ENCODE data around the gene IDH2.
A peak's percentile ranks its signal among the peaks of the same experiment; 100 is the strongest.

IDH2 gene

GRCh38 chr15:90097475-90097874, 4.8 kb downstream of the IDH2 start:
- Histone ChIP-seq H3K36me3 (ENCODE audit: control insufficient read depth in 1 of 2, insufficient read depth in 2 of 2, low read length in 2 of 2) (no peaks in the 10 kb centered on the region), H3K27ac (ENCODE audit: low read length) (peak overlapping the region; percentile 94), H3K27me3 (ENCODE audit: low read depth, low read length) (no peaks in the 10 kb centered on the region), H3K9me3 (ENCODE audit: control insufficient read depth in 1 of 2, low read length in 2 of 2) (no peaks in the 10 kb centered on the region), H3K4me3 (ENCODE audit: low read depth in 1 of 2, low read length in 2 of 2) (peak overlapping the region in 1 of 2 donors; percentile 12), H3K4me1 (ENCODE audit: control insufficient read depth in 1 of 2, insufficient read depth in 2 of 2, low read length in 2 of 2) (peaks cover 22 to 48% of the 10 kb centered on the region in 2 donors)

DNA sequence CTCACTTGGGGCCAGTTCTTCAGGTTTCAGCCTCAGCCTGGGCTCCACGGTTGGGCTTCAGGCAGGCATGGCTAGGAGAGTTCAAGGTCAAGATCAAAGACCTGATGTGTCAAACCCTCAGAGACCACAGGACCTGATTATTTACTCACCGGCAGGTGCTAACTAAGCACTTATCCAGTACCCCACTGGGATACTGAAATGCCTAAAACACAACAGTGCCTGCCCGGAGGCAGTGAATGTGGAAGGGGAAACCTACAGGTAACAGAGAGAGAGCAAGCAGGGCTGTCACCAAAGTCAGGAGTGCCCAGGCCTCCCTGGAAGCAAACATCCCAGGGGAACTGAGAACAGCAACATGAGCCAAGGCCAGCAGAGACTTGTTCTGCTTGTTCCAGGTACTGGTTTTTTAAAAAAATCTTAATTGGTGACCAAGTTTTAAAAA, 6.7 kb downstream of the IDH2 start:
- Histone ChIP-seq H3K36me3 (ENCODE audit: control insufficient read depth in 1 of 2, insufficient read depth in 2 of 2, low read length in 2 of 2) (peaks cover 1 to 8% of the 10 kb centered on the region in 2 donors), H3K27me3 (ENCODE audit: low read depth, low read length) (no peaks in the 10 kb centered on the region), H3K9me3 (ENCODE audit: control insufficient read depth in 1 of 2, low read length in 2 of 2) (no peaks in the 10 kb centered on the region), H3K27ac (ENCODE audit: low read length) (no peak overlapping the region), H3K4me3 (ENCODE audit: low read depth in 1 of 2, low read length in 2 of 2) (no peak overlapping the region), H3K4me1 (ENCODE audit: control insufficient read depth in 1 of 2, insufficient read depth in 2 of 2, low read length in 2 of 2) (peaks cover 15 to 38% of the 10 kb centered on the region in 2 donors)

- Histone ChIP-seq H3K36me3 (ENCODE audit: control insufficient read depth in 1 of 2, insufficient read depth in 2 of 2, low read length in 2 of 2) (peaks cover 33 to 42% of the 10 kb centered on the region in 2 donors), H3K27me3 (ENCODE audit: low read depth, low read length) (no peaks in the 10 kb centered on the region), H3K4me3 (ENCODE audit: low read depth in 1 of 2, low read length in 2 of 2) (no peak overlapping the region), H3K4me1 (ENCODE audit: control insufficient read depth in 1 of 2, insufficient read depth in 2 of 2, low read length in 2 of 2) (peaks cover 9 to 14% of the 10 kb centered on the region in 2 donors), H3K27ac (ENCODE audit: low read length) (no peak overlapping the region), H3K9me3 (ENCODE audit: control insufficient read depth in 1 of 2, low read length in 2 of 2) (no peaks in the 10 kb centered on the region)
These were observed 10.9 kb downstream of the IDH2 start for GRCh38 chr15:90091156-90091931.

DNA sequence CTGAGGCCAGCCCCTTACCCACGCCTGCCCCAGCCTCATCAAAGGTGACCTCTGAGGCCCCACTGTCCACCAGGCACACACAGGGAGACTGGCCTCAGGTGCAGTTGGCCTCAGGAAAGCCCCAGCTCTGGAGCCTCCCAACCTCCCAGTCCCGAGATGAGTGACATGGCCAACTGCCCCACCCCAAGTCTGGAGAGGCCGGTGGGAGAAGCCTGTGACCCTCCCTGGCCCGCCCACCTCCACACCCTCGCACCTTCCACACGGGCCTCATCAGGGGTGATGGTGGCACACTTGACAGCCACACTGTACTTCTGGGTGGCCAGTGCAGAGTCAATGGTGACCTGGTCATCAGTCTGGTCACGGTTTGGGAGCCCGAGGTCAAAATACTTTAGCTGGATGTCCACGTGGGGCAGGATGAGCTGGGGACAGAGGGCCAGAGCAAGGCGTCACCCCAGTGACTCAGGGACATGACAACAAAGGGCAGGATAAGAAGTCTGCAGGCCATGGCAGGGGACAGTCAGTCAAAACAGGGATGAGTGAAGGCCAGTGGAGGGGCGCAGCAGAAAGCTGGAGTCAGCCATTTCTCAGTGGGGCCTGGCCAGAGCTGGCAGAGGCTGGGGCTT, 11.9 kb downstream of the IDH2 start:
- Histone ChIP-seq H3K9me3 (ENCODE audit: control insufficient read depth in 1 of 2, low read length in 2 of 2) (no peaks in the 10 kb centered on the region), H3K4me1 (ENCODE audit: control insufficient read depth in 1 of 2, insufficient read depth in 2 of 2, low read length in 2 of 2) (peaks cover 9 to 13% of the 10 kb centered on the region in 2 donors), H3K27ac (ENCODE audit: low read length) (no peak overlapping the region), H3K4me3 (ENCODE audit: low read depth in 1 of 2, low read length in 2 of 2) (no peak overlapping the region), H3K27me3 (ENCODE audit: low read depth, low read length) (no peaks in the 10 kb centered on the region), H3K36me3 (ENCODE audit: control insufficient read depth in 1 of 2, insufficient read depth in 2 of 2, low read length in 2 of 2) (peaks cover 33 to 42% of the 10 kb centered on the region in 2 donors)

GRCh38 chr15:90087454-90088154, 14.7 kb downstream of the IDH2 start:
- H3K27me3 ChIP-seq (ENCODE audit: low read depth, low read length), result no peaks in the 10 kb centered on the region
- H3K4me1 ChIP-seq (ENCODE audit: control insufficient read depth in 1 of 2, insufficient read depth in 2 of 2, low read length in 2 of 2), result peaks cover 0 to 19% of the 10 kb centered on the region in 2 donors
- no peaks in the 10 kb centered on the region for H3K9me3 ChIP-seq (ENCODE audit: control insufficient read depth in 1 of 2, low read length in 2 of 2)
- no peak overlapping the region for H3K27ac ChIP-seq (ENCODE audit: low read length)
- H3K4me3 ChIP-seq (ENCODE audit: low read depth in 1 of 2, low read length in 2 of 2), result no peak overlapping the region
- peaks cover 52 to 62% of the 10 kb centered on the region in 2 donors for H3K36me3 ChIP-seq (ENCODE audit: control insufficient read depth in 1 of 2, insufficient read depth in 2 of 2, low read length in 2 of 2)

DNA sequence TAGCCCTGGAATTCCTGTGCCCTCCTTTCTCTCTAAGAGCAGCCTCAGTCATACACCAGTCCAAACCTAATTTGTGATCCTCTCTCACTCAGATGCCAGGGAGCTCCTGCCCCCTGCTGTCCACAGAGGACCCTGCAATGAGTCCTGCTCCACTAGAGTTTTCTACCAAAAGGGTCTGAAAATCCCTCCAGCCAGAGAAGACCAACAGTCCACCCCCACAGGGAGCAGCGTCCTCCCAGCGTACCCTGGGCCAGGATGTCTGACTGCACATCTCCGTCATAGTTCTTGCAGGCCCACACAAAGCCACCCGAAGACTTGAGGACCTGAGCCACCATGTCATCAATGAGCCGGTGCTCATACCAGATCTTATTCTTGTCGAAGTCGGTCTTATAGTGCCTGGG, 15.4 kb downstream of the IDH2 start:
- Histone ChIP-seq H3K4me1 (ENCODE audit: control insufficient read depth in 1 of 2, insufficient read depth in 2 of 2, low read length in 2 of 2) (peaks cover 0 to 24% of the 10 kb centered on the region in 2 donors), H3K9me3 (ENCODE audit: control insufficient read depth in 1 of 2, low read length in 2 of 2) (no peaks in the 10 kb centered on the region), H3K27ac (ENCODE audit: low read length) (no peak overlapping the region), H3K36me3 (ENCODE audit: control insufficient read depth in 1 of 2, insufficient read depth in 2 of 2, low read length in 2 of 2) (peaks cover 52 to 62% of the 10 kb centered on the region in 2 donors), H3K4me3 (ENCODE audit: low read depth in 1 of 2, low read length in 2 of 2) (no peak overlapping the region), H3K27me3 (ENCODE audit: low read depth, low read length) (no peaks in the 10 kb centered on the region)

DNA sequence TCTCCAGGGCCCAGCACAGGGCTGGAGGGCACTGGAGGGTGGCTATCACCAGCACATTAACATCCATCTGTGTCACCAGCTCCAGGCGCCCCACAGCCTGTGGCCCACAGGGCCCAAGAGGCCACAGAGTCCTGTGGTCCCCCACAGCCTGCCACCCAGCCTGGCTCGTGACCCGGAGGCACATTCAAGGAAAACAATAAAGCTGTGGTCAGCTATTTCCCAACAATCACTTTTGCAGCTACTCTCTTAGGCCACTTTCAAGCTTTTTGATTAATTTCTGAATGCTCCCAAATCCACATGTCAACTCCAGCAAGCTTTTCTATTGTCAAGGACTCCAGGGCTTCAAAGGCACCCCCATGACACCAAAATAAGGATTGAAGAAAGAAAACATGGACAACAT, 16.7 kb downstream of the IDH2 start:
- H3K27me3 ChIP-seq (ENCODE audit: low read depth, low read length), result no peaks in the 10 kb centered on the region
- H3K36me3 ChIP-seq (ENCODE audit: control insufficient read depth in 1 of 2, insufficient read depth in 2 of 2, low read length in 2 of 2), result peaks cover 51 to 61% of the 10 kb centered on the region in 2 donors
- H3K4me3 ChIP-seq (ENCODE audit: low read depth in 1 of 2, low read length in 2 of 2), result no peak overlapping the region
- no peaks in the 10 kb centered on the region for H3K9me3 ChIP-seq (ENCODE audit: control insufficient read depth in 1 of 2, low read length in 2 of 2)
- H3K4me1 ChIP-seq (ENCODE audit: control insufficient read depth in 1 of 2, insufficient read depth in 2 of 2, low read length in 2 of 2), result peaks cover 0 to 24% of the 10 kb centered on the region in 2 donors
- no peak overlapping the region for H3K27ac ChIP-seq (ENCODE audit: low read length)

DNA sequence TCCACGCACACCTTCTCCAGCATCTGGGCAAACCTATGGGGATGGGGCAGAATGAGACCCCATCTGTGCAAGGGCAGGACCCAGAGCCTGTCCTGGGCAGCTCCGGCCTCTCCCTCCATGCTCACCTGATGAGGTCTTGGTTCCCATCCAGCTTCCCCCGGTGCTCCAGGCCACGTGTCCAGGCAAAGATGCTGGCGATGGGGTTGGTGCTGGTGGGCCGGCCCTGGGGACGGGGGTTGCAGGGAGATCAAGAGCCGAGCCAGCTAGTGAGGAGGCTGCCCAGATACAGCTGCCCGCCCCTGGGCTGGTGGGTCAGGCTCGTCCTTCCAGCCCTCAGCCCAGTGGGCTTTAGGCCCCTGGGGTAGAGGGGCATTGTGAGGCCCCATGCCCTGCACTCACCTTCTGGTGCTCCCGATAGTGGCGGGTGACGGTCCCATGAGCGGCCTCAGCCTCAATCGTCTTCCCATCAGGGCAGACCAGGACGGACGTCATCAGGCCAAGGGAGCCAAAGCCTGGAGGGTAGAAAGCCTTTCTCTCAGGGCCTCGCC, 17.3 kb downstream of the IDH2 start:
- peaks cover 0 to 24% of the 10 kb centered on the region in 2 donors for H3K4me1 ChIP-seq (ENCODE audit: control insufficient read depth in 1 of 2, insufficient read depth in 2 of 2, low read length in 2 of 2)
- H3K4me3 ChIP-seq (ENCODE audit: low read depth in 1 of 2, low read length in 2 of 2), result no peak overlapping the region
- H3K36me3 ChIP-seq (ENCODE audit: control insufficient read depth in 1 of 2, insufficient read depth in 2 of 2, low read length in 2 of 2), result peaks cover 45 to 63% of the 10 kb centered on the region in 2 donors
- no peaks in the 10 kb centered on the region for H3K27me3 ChIP-seq (ENCODE audit: low read depth, low read length)
- H3K9me3 ChIP-seq (ENCODE audit: control insufficient read depth in 1 of 2, low read length in 2 of 2), result no peaks in the 10 kb centered on the region
- no peak overlapping the region for H3K27ac ChIP-seq (ENCODE audit: low read length)

DNA sequence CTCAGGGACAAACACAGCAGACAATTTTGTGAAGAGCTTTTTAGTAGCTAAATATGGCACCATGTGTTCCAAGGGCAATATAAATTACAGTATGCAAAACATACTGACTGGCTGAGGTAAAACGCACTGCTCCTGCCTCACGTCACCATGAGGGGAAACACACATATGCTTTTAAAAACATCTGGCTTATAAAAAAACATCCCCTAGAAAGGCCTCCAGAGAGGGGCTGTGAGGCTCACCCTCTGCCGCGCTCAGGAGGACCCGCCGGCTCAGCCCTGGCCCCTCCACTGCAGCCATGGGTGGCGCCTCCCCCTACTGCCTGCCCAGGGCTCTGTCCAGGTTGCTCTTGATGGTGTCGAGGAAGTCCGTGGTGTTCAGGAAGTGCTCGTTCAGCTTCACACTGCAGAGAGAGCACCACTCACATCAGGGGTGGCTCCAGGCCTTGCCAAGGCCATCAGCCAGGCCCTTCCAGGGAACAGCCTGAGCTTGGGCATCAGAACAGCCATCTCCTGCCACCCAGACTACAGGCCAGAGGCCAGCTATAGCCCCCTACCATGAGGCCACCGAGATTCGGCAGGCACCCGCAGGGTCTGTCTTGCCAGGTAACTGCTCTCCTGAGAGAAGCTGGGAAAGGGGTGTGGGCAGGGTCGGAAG, 18.2 kb downstream of the IDH2 start:
- H3K4me3 ChIP-seq (ENCODE audit: low read depth in 1 of 2, low read length in 2 of 2), result no peak overlapping the region
- peaks cover 0 to 24% of the 10 kb centered on the region in 2 donors for H3K4me1 ChIP-seq (ENCODE audit: control insufficient read depth in 1 of 2, insufficient read depth in 2 of 2, low read length in 2 of 2)
- peaks cover 36 to 64% of the 10 kb centered on the region in 2 donors for H3K36me3 ChIP-seq (ENCODE audit: control insufficient read depth in 1 of 2, insufficient read depth in 2 of 2, low read length in 2 of 2)
- no peaks in the 10 kb centered on the region for H3K27me3 ChIP-seq (ENCODE audit: low read depth, low read length)
- no peak overlapping the region for H3K27ac ChIP-seq (ENCODE audit: low read length)
- H3K9me3 ChIP-seq (ENCODE audit: control insufficient read depth in 1 of 2, low read length in 2 of 2), result no peaks in the 10 kb centered on the region

DNA sequence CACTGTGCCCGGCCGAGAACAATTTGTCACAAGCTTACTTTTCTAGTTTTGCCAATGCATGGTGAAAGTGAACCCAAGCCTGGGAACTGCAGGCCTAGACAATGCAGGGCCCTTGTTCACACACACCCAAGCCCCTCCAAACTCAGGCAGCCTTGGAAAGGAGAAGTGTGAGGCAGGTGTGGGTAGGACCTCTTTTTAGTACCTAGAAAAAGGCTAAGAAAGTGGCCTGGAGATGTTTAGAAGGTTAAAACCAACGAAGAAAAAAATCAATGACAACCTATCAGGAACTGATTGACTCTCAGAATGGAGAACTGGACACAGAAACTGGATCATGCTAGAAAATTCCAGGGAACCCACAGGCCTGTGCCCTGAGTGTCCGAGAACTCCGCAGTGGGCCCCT, 18.8 kb downstream of the IDH2 start:
- Histone ChIP-seq H3K4me1 (ENCODE audit: control insufficient read depth in 1 of 2, insufficient read depth in 2 of 2, low read length in 2 of 2) (peaks cover 0 to 24% of the 10 kb centered on the region in 2 donors), H3K4me3 (ENCODE audit: low read depth in 1 of 2, low read length in 2 of 2) (no peak overlapping the region), H3K9me3 (ENCODE audit: control insufficient read depth in 1 of 2, low read length in 2 of 2) (no peaks in the 10 kb centered on the region), H3K27ac (ENCODE audit: low read length) (no peak overlapping the region), H3K27me3 (ENCODE audit: low read depth, low read length) (no peaks in the 10 kb centered on the region), H3K36me3 (ENCODE audit: control insufficient read depth in 1 of 2, insufficient read depth in 2 of 2, low read length in 2 of 2) (peaks cover 33 to 66% of the 10 kb centered on the region in 2 donors)
